ENCODE results near the gene TMEM41B.
"Not testable (repeated sequence)": the region's sequence is repeated elsewhere in the genome, so short reads cannot be mapped to it uniquely, and the experiment has no call there.

Gene TMEM41B

DNA sequence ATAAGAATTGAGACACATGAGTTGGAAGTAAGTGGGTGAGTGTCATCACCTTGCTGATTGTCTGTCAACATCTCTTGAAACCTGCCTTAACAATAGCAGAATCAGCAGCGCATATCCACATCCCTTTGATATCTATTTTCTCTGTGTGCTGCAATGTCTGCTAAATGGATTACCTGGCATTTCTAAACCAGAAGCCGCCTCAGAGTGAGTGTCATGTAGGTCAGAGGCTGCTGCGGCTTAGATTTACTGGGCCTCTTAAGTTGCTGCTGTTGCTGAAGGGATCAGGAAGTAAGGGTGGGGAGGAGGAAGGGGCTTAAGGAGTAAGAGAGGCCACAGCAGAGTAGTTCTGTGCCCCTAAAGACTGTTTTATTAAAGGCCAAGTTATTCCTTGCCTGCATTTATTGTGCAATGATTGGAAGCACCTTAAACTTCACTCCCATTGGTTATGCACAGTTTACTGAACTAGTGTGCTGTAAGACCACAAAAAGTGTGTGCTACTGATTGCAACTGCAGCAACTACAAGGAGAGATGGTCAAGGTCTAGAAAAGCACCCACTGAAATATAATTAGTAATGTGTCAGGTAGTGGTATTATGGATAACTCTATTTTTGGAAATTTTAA lies 29.8 kb upstream of the TMEM41B start:
- TF ChIP-seq, protein P1, sequence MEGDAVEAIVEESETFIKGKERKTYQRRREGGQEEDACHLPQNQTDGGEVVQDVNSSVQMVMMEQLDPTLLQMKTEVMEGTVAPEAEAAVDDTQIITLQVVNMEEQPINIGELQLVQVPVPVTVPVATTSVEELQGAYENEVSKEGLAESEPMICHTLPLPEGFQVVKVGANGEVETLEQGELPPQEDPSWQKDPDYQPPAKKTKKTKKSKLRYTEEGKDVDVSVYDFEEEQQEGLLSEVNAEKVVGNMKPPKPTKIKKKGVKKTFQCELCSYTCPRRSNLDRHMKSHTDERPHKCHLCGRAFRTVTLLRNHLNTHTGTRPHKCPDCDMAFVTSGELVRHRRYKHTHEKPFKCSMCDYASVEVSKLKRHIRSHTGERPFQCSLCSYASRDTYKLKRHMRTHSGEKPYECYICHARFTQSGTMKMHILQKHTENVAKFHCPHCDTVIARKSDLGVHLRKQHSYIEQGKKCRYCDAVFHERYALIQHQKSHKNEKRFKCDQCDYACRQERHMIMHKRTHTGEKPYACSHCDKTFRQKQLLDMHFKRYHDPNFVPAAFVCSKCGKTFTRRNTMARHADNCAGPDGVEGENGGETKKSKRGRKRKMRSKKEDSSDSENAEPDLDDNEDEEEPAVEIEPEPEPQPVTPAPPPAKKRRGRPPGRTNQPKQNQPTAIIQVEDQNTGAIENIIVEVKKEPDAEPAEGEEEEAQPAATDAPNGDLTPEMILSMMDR (conservative IDR thresholded peaks at IDR 0.05; ENCODE audit: low read depth, low read length), result no peak
- peak; percentile 23 for DNase-seq (ENCODE audit: low read depth)
- no peak overlapping the region for H3K4me3 ChIP-seq (ENCODE audit: low read length)

DNA sequence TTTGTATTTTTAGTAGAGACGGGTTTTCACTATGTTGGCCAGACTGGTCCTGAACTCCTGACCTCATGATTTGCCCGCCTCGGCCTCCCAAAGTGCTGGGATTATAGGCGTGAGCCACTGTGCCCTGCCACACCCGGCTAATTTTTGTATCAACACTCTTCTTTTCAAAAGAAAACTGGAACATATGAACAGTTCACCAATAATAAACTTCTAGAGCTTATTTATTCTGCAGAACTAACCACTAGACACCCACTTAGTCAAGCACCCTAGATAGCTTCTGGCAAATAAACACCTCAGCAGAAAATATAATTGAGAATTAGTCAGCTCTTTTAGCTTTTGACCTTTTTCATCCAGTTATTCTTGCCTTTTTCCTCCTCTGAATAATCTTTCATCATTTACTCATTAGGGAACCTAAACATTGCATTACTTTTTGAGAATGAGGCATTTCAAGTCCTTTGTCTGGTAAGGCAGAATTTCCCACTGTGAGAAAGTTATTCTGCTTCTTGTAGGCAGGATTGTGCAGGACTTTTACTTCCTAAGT lies 27.3 kb upstream of the TMEM41B start:
- TF ChIP-seq, protein P1 (conservative IDR thresholded peaks at IDR 0.05; ENCODE audit: low read depth, low read length), result no peak
- no peak for DNase-seq (ENCODE audit: low read depth)
- H3K4me3 ChIP-seq (ENCODE audit: low read length), result no peak overlapping the region

DNA sequence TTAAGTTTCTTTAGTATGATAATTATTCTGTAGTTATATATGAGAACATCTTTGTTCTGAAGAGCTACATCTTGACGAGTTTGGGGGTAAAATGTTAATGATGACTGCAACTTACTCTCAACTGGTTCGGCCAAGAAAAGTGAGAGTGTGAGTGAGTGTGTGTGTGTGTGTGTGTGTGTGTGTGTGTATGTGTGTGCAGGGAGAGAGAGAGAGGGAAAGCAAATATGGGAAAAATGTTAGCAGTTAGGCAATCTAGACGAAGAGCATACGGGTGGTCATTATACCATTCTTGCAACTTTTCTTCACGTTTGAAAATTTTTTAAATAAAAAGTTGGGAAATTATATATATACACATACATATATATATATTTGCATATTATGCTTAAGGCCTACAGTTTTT lies 18.3 kb upstream of the TMEM41B start:
- DNase-seq (ENCODE audit: low read depth), result no peak
- TF ChIP-seq, protein P1 (conservative IDR thresholded peaks at IDR 0.05; ENCODE audit: low read depth, low read length), result no peak
- no peak overlapping the region for H3K4me3 ChIP-seq (ENCODE audit: low read length)

DNA sequence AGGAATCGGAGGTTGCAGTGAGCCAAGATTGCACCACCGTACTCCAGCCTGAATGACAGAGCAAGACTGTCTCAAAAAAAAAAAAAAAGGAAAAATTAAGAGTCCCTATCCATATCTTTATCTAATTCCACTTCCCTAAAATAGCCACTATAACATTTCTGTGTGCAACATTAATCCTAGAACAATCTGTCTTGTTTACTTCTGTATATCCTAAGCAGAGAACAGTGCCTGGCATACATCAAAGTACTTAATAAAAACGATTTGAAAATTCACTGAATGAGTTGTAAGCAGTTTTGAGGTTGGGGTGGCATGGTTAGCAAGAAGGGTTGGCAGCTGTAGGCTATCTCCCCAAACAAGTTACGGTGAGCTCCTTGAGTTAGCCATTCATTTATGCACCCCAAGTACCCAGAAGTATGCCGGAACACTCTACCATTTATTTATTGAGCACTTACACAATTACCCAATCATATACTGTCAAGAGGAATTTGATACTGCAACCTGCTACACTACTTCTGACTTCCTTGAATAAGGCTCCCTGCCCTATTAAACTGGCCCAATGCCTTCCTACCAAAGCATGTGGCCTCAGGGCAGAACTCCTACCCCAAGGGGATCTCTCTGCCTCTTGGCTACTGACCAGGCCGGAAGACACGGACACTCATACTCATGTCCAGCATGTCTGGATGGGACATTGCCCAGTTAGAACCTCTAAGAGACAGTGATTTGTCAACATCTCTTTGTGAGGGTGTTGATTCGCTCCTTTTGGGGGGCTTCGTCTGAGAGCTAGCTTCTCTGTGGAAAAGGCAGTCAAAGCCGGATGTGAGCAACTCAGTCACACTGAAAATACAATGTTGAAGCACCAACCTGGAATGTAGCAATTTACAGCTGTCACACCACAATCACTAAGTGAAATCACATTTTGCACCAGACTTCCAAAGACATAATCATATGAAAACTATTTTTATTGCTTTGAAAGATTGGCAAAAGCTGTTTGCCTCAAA lies 16.3 kb upstream of the TMEM41B start:
- no peak overlapping the region for H3K4me3 ChIP-seq (ENCODE audit: low read length)
- DNase-seq (ENCODE audit: low read depth), result no peak
- TF ChIP-seq, protein P1 (conservative IDR thresholded peaks at IDR 0.05; ENCODE audit: low read depth, low read length), result no peak

DNA sequence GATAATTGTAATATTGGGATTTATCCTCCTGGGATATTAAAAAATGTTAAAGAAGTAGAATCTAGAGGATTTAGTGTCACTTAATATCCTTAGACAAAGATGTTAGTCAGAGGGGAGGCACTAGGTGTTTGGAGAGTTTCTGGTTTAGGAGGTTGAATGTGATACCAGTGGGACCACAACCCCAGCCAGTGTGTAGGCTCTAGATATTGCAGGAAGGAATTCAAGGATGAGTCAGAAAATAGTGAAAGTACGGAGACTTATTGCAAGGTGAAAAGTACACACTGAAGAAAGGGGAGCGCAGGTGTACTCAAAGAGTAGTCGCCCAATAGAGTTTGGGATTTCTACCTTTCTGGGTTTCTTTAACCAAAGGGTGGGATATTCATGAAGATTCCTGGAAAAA lies 5.7 kb upstream of the TMEM41B start:
- DNase-seq (ENCODE audit: low read depth), result no peak
- TF ChIP-seq, protein P1 (conservative IDR thresholded peaks at IDR 0.05; ENCODE audit: low read depth, low read length), result no peak
- no peak overlapping the region for H3K4me3 ChIP-seq (ENCODE audit: low read length)

DNA sequence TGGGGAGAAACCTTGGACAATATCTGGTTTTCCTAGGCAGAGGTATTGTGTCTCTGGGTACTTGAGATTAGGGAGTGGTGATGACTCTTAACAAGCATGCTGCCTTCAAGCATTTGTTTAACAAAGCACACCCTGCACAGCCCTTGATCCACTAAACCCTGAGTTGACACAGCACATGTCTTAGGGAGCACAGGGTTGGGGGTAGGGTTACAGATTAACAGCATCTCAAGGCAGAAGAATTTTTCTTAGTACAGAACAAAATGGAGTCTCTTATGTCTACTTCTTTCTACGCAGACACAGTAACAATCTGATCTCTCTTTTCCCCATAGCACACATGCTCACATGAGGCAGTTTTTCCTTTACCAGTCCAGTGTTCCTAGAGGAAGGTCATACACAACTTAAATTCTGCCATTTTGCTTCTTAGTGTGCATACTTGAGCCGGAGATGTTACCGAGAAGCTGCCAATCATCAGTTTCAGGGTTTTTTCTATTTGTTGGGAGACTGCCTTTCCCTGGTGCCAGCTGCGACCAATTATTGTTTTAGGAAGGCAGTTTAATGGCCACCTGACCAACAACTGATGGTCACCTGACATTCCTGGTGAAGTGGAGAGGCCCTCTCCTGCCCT lies 5.1 kb upstream of the TMEM41B start:
- DNase-seq (ENCODE audit: low read depth); H3K4me3 ChIP-seq (ENCODE audit: low read length): not testable (repeated sequence)

DNA sequence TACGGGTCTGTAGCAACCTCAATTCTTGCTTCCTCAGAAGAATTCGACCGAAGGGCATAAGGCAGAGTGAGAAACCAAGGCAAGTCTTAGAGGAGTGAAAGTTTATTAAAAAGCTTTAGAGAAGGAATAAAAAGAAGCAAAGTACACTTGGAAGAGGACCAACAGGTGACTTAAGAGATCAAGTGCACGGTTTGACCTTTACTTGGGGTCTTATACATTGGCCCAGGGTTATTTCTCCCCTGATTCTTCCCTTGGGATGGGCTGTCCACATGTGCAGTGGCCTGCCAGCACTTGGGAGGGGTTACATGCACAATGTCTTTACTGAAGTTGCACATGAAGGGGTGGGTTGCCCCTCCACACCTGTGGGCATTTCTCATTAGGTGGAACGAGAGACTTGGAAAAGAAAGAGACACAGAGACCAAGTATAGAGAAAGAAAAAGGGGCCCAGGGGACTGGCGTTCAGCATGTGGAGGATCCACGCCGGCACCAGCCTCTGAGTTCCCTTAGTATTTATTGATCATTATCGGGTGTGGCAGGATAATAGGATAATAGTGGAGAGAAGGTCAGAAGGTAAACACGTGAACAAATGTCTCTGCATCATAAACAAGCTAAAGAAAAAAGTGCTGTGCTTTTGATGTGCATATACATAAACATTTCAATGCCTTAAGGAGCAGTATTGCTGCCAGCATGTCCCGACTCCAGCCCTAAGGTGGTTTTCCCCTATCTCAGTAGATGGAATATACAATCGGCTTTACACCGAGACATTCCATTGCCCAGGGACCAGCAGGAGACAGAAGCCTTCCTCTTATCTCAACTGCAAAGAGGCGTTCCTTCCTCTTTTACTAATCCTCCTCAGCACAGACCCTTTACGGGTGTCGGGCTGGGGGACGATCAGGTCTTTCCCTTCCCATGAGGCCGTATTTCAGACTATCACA lies 4.3 kb upstream of the TMEM41B start:
- DNase-seq (ENCODE audit: low read depth); H3K4me3 ChIP-seq (ENCODE audit: low read length): not testable (repeated sequence)
